ENCODE measurements around the gene PCNT.

DNA sequence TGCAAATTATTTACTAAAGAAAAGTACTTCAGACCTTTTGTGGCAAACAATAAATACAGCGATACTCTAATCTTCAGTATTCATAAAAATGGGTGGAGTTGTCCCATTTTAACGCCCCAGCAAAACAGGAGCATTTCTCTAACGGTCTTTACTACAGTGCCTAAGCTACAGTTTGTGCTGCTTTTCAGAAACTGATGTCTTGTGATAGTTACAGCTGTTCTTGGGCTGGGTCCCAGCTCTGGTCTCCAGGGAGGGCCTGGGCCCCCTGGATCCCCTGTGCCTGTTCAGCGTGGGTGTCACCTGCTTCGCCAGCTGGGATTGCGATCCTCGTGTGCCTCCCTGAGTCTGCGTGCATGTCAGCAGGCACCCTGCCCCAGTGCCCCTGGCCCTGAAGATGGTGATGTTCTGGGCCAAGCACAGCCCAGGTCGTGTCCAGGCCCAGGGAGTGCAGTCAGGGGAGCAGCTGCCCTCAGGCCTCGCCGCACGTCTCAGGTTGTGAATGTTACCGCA lies 70.7 kb downstream of the PCNT start:
- TF ChIP-seq, protein P1, sequence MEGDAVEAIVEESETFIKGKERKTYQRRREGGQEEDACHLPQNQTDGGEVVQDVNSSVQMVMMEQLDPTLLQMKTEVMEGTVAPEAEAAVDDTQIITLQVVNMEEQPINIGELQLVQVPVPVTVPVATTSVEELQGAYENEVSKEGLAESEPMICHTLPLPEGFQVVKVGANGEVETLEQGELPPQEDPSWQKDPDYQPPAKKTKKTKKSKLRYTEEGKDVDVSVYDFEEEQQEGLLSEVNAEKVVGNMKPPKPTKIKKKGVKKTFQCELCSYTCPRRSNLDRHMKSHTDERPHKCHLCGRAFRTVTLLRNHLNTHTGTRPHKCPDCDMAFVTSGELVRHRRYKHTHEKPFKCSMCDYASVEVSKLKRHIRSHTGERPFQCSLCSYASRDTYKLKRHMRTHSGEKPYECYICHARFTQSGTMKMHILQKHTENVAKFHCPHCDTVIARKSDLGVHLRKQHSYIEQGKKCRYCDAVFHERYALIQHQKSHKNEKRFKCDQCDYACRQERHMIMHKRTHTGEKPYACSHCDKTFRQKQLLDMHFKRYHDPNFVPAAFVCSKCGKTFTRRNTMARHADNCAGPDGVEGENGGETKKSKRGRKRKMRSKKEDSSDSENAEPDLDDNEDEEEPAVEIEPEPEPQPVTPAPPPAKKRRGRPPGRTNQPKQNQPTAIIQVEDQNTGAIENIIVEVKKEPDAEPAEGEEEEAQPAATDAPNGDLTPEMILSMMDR (IDR thresholded peaks at IDR 0.05), result no peak
- TF ChIP-seq ZFX (IDR thresholded peaks at IDR 0.05; ENCODE audit: borderline replicate concordance), result no peak

Measured in 22Rv1 (cell line).